Stimulated activated CD4-positive, alpha-beta T cell treated with anti-CD3 and anti-CD28 coated beads, Interleukin-4, amount 100 ng/mL, for 4 hours (primary cell): ENCODE results near the gene TNS2.
"Not testable (repeated sequence)": the region's sequence is repeated elsewhere in the genome, so short reads cannot be mapped to it uniquely, and the experiment has no call there.

Source experiments
- DNase-seq, 2 experiments: peaks; one replicate each; pipeline ENCODE4 v3.0.0-alpha.2; 2020

The TNS2 gene

GRCh38 chr12:53070877-53071492 lies 21.1 kb downstream of the TNS2 start:
- no peak for DNase-seq

- DNase-seq, result no peak
Measured at GRCh38 chr12:53071591-53072551, 22.0 kb downstream of the TNS2 start.

GRCh38 chr12:53073881-53074280 lies 24.0 kb downstream of the TNS2 start:
- no peak for DNase-seq

GRCh38 chr12:53074283-53074998 lies 24.6 kb downstream of the TNS2 start:
- DNase-seq, result no peak

GRCh38 chr12:53074999-53075370 lies 25.1 kb downstream of the TNS2 start:
- DNase-seq, result no peak

- no peak for DNase-seq
Measured at GRCh38 chr12:53076461-53076860, 26.6 kb downstream of the TNS2 start.

GRCh38 chr12:53077030-53077429 lies 27.2 kb downstream of the TNS2 start:
- no peak for DNase-seq

- peak in 1 of 2 experiments; percentile 35 for DNase-seq
Measured at GRCh38 chr12:53078425-53079225, 28.8 kb downstream of the TNS2 start.

GRCh38 chr12:53079226-53080117 lies 29.6 kb downstream of the TNS2 start, which contains the start of gene SPRYD3:
Gene SPRYD3 (minus strand): TSS chr12:53079390. CDS start chr12:53079333, 57 bp downstream.
- DNase-seq, result peak; percentile 94

GRCh38 chr12:53082637-53083175 lies 32.8 kb downstream of the TNS2 start:
- DNase-seq, result no peak

GRCh38 chr12:53086361-53086760 lies 36.5 kb downstream of the TNS2 start:
- DNase-seq, result no peak

- no peak for DNase-seq
Measured at GRCh38 chr12:53090105-53090504, 40.2 kb downstream of the TNS2 start.

- DNase-seq, result no peak
Measured at GRCh38 chr12:53090554-53090953, 40.7 kb downstream of the TNS2 start.

GRCh38 chr12:53091756-53092155 lies 41.9 kb downstream of the TNS2 start:
- no peak for DNase-seq

- no peak for DNase-seq
Measured at GRCh38 chr12:53093777-53094393, 44.0 kb downstream of the TNS2 start.

GRCh38 chr12:53094394-53094787 lies 44.5 kb downstream of the TNS2 start:
- DNase-seq, result no peak

GRCh38 chr12:53094796-53095595 lies 45.1 kb downstream of the TNS2 start:
- DNase-seq, result not testable (repeated sequence)

GRCh38 chr12:53095596-53095895 lies 45.7 kb downstream of the TNS2 start:
- DNase-seq, result not testable (repeated sequence)

- DNase-seq, result no peak
Measured at GRCh38 chr12:53096089-53096741, 46.4 kb downstream of the TNS2 start.
